HAP-1 (cell line): ENCODE measurements around the gene MTFR2.
"Not testable (repeated sequence)": the region's sequence is repeated elsewhere in the genome, so short reads cannot be mapped to it uniquely, and the experiment has no call there.

Experiments used
- DNase-seq, 2 experiments: peaks; one replicate each; pipeline ENCODE4 v3.0.0-alpha.2; 2016 to 2020; ENCODE audit warnings: low spot score in 2 of 2
- H3K27me3 ChIP-seq: fragments of 250-450 bp; sonication (Bioruptor Pico); 2 replicates; pipeline ENCODE4 v1.5.1; 2020; ENCODE audit warnings: low read depth, mild to moderate bottlenecking, moderate library complexity
- H3K36me3 ChIP-seq: fragments of 250-450 bp; sonication (Bioruptor Pico); replicated peaks from 2 replicates; pipeline ENCODE4 v1.5.1; 2020; ENCODE audit warnings: mild to moderate bottlenecking
- H3K4me1 ChIP-seq: fragments of 250-450 bp; sonication (Bioruptor Pico); 2 replicates; pipeline ENCODE4 v1.5.1; 2020; ENCODE audit warnings: mild to moderate bottlenecking
- H3K4me3 ChIP-seq: fragments of 250-450 bp; sonication (Bioruptor Pico); 2 replicates; pipeline ENCODE4 v1.5.1; 2020; ENCODE audit warnings: mild to moderate bottlenecking, moderate library complexity
- H3K9me3 ChIP-seq: fragments of 250-450 bp; sonication (Bioruptor Pico); 2 replicates; pipeline ENCODE4 v1.5.1; 2020; ENCODE audit warnings: mild to moderate bottlenecking, moderate library complexity
- in situ Hi-C: fragments of 300-500 bp; cut with MboI; formaldehyde crosslinking; loops from 3 replicates; pipeline ENCODE4 v1.14.3; 2020; ENCODE audit warnings: low sequenced_read_pairs, inconsistent platforms, mixed read lengths

MTFR2 gene

DNA sequence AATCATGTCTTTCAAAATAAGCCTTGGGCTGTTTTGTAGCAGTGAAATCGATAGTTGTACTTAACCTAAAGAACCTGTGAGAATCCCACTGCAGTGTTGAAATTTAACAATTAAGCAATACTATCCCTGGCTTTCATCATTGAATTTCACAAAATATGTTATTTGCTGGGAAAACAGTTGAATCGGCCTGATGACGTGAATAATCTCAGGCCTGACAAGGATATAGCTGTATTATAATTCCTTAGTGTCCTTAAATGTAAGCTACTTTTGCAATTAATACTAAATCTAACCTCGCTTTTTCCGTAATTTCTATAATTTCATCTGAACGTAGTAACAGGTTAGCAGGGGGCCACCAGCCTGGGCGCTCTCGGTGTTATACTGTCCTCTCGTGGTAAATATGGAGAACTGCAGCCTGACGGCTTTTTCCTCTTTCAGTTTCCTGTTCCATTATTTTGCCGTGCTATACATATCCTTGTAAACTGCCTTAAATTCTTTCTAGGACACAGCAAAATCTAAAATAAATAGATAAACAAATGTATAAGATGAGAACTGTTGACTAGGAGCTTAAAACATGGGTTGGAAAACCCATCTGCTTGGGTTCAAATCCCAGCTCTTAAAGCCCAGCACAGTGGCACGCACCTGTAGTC, 24.0 kb downstream of the MTFR2 start:
- peak; percentile 31 to 62 for DNase-seq
- Histone ChIP-seq H3K36me3 (no peaks in the 10 kb centered on the region), H3K9me3 (no peaks in the 10 kb centered on the region), H3K27me3 (no peaks in the 10 kb centered on the region), H3K4me3 (no peak overlapping the region), H3K4me1 (0 out of 2 replicates have a peak, but pooled peaks cover 2% of the 10 kb centered on the region)
- in situ Hi-C loops: loop anchor here (10.0 kb wide), 1 partner anchor 691 kb away; no protein-coding TSS in a partner anchor

DNA sequence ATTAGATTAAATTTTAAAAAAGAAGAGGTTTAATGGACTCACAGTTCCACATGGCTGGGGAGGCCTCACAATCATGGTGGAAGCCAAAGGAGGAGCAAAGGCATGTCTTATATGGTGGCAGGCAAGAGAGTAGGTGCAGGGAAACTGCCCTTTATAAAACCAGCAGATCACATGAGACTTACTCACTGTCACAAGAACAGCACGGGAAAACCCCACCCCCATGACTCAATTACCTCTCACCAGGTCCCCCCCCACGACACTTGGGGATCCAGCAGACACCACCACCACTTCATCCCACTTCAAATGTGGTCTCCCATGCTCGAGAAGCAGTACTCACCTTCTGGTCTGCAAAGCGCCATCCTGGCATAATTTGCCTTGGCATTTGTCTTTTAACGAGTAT, 24.6 kb downstream of the MTFR2 start:
- Histone ChIP-seq H3K4me3 (no peak overlapping the region), H3K36me3 (no peaks in the 10 kb centered on the region), H3K4me1 (0 out of 2 replicates have a peak, but pooled peaks cover 2% of the 10 kb centered on the region), H3K27me3 (no peaks in the 10 kb centered on the region), H3K9me3 (no peaks in the 10 kb centered on the region)
- in situ Hi-C loops: loop anchor here (10.0 kb wide), 1 partner anchor 691 kb away; no protein-coding TSS in a partner anchor
- DNase-seq: no peak

DNA sequence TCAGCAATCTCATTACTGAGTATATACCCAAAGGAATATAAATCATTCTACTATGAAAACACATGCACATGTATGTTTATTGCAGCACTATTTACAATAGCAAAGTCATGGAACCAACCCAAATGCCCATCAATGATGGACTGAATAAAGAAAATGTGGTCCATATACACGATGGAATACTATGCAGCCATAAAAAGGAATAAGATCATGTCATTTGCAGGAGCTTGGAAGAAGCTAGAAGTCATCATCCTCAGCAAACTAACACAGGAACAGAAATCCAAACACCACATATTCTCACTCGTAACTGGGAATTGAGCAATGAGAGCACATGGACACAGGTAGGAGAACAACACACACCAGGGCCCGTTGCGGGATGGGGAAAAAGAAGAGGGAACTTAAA, 25.1 kb downstream of the MTFR2 start:
- H3K4me3 ChIP-seq, H3K27me3 ChIP-seq, H3K36me3 ChIP-seq, DNase-seq, H3K9me3 ChIP-seq, H3K4me1 ChIP-seq: not testable (repeated sequence)
- in situ Hi-C loops: loop anchor here (10.0 kb wide), 1 partner anchor 690 kb away; no protein-coding TSS in a partner anchor

- H3K4me1 ChIP-seq: no peaks in the 10 kb centered on the region
- DNase-seq: no peak
- H3K4me3 ChIP-seq: no peak overlapping the region
- in situ Hi-C loops: no loop called here
- H3K27me3 ChIP-seq: no peaks in the 10 kb centered on the region
- H3K36me3 ChIP-seq: no peaks in the 10 kb centered on the region
- H3K9me3 ChIP-seq: no peaks in the 10 kb centered on the region
These were observed 33.4 kb downstream of the MTFR2 start for GRCh38 chr6:136216503-136217401.

DNA sequence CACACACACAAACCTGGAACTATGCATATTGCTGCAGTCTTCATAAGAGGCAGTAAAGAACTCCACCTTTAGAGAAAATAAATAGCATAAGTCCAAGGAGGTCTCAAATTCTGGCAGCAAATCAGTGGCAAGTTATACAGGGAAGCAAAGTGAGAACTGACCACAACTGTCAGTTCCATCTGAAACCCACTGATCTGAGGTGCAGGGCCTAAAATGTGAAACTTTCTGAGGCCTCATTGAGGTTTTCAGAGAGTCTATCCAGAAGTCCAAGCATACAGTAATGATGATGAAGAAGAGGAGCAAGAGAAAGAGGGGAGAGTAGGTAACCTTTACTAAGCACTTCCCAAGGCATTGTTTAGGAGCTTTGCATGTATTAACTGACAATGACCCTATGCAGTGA, 36.3 kb downstream of the MTFR2 start:
- Histone ChIP-seq H3K9me3 (no peaks in the 10 kb centered on the region), H3K27me3 (no peaks in the 10 kb centered on the region), H3K4me1 (no peaks in the 10 kb centered on the region), H3K36me3 (no peaks in the 10 kb centered on the region), H3K4me3 (no peak overlapping the region)
- DNase-seq: no peak
- in situ Hi-C loops: no loop called here

GRCh38 chr6:136213012-136213539, 37.0 kb downstream of the MTFR2 start:
- in situ Hi-C loops: no loop called here
- no peak for DNase-seq
- H3K27me3 ChIP-seq: no peaks in the 10 kb centered on the region
- H3K4me3 ChIP-seq: no peak overlapping the region
- no peaks in the 10 kb centered on the region for H3K36me3 ChIP-seq
- no peaks in the 10 kb centered on the region for H3K9me3 ChIP-seq
- H3K4me1 ChIP-seq: no peaks in the 10 kb centered on the region

DNA sequence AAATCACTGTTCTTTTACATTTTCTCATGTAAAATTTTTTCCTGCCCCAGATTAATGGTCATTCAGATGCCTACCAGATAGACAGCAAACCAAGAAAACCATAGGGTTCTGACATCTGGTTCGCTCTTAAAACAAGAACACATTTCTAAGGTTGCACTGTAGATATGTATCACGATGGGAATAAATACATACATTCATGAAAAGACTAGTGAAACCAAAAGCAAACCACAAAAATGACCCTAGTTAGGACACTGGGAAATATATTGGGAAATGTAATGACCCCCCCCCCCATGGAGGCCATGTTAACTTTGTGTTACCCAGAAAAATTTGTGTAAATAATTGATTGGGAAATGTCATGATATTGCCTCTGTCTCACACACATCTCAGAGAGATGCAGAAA, 37.5 kb downstream of the MTFR2 start:
- in situ Hi-C loops: no loop called here
- no peak overlapping the region for H3K4me3 ChIP-seq
- H3K36me3 ChIP-seq: no peaks in the 10 kb centered on the region
- no peak for DNase-seq
- no peaks in the 10 kb centered on the region for H3K4me1 ChIP-seq
- no peaks in the 10 kb centered on the region for H3K9me3 ChIP-seq
- H3K27me3 ChIP-seq: no peaks in the 10 kb centered on the region

DNA sequence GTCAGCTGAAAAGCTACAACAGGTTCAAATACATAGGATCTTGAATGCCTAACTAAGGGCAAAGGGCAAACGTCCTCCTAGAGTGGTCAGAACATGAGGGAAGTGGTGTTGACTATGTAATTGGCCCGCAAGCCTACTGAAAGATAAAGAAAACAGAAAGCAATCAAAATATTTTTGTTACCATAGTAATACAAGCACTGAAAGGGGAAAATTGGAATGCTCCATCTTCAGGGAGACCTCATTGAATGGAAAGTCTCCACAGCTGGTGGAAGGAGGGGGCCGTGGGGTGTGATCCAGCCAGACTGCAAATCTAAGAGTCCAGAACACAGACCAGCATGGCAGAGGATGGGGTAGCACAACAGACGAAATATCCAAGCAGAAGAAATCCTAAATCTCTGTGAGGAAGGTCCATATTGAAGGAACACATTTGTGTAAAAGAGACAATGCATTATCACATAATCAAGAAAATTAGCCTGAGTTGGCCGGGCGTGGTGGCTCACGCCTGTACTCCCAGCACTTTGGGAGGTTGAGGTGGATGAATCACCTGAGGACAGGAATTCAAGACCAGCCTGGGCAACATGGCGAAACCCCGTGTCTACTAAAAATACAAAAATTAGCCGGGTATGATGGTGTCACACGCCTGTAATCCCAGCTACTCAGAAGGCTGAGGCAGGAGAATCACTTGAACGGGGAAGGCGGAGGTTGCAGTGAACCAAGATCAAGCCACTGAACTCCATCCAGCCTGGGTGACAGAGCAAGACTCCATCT, 39.5 kb downstream of the MTFR2 start:
- H3K36me3 ChIP-seq: no peaks in the 10 kb centered on the region
- H3K9me3 ChIP-seq: no peaks in the 10 kb centered on the region
- no peak for DNase-seq
- H3K4me3 ChIP-seq: no peak overlapping the region
- in situ Hi-C loops: no loop called here
- no peaks in the 10 kb centered on the region for H3K4me1 ChIP-seq
- no peaks in the 10 kb centered on the region for H3K27me3 ChIP-seq

DNA sequence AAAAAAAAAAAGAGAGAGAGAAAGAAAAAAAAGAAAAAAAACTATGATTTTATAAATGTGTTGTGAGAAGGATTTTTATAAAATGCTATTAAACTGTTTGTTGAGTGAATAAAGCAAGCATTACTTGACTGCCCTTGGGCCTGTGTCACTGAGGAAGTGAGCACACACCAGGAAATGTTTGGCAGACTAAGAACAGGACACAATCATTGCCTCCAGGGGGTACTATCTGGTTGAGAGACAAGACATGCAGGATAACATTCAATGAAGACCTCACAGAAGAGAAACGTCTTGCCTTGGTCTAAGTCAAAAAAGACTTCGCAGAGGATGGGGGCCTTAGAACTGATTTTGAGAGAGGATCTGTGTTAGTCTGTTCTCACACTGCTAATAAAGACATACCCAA, 40.6 kb downstream of the MTFR2 start:
- in situ Hi-C loops: no loop called here
- no peaks in the 10 kb centered on the region for H3K4me1 ChIP-seq
- no peak for DNase-seq
- H3K9me3 ChIP-seq: no peaks in the 10 kb centered on the region
- peaks cover 4% of the 10 kb centered on the region; the same call in 1 of the 2 replicates for H3K27me3 ChIP-seq
- no peaks in the 10 kb centered on the region for H3K36me3 ChIP-seq
- H3K4me3 ChIP-seq: no peak overlapping the region

DNA sequence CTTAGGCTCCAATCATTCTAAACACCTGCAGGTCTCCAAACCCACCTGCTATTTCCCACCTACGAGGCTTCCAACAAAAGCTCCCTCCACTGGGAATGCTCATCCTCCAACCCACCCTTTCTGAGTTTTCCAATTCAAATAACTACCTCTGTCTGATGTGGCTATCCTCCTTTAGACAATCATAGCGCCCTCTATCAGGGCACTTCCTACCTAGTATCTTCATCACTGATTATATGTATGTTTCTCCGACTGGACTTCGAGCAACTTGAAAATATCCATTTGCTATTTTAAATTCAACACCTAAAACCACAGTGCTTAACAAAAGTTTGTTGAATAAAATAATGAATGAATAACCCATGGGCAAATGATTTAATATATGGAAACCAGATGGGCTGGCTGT, 41.3 kb downstream of the MTFR2 start:
- H3K4me1 ChIP-seq: no peaks in the 10 kb centered on the region
- no peaks in the 10 kb centered on the region for H3K9me3 ChIP-seq
- H3K36me3 ChIP-seq: no peaks in the 10 kb centered on the region
- peaks cover 6% of the 10 kb centered on the region; the same call in 1 of the 2 replicates for H3K27me3 ChIP-seq
- in situ Hi-C loops: no loop called here
- no peak for DNase-seq
- H3K4me3 ChIP-seq: no peak overlapping the region

DNA sequence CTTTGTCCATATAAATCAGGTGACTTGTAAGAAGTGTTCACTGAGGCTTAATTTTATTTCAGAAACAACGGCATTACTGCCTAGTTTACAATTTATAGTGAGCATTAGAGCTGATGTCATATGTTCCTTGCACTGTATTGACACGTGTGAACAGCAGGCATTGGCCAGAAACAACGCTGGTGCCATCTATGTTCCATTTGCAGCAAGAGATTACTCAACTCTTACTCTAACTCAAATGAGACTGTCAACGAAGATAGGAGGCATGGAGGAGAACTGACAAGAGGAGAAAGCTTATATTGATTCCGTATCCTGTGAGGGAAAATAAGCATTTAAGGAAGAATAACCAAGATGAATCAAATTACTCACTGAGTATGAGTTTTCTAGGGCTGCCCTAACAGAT, 48.4 kb downstream of the MTFR2 start:
- peaks cover 18% of the 10 kb centered on the region for H3K27me3 ChIP-seq
- in situ Hi-C loops: no loop called here
- H3K4me1 ChIP-seq: no peaks in the 10 kb centered on the region
- no peak overlapping the region for H3K4me3 ChIP-seq
- H3K36me3 ChIP-seq: no peaks in the 10 kb centered on the region
- DNase-seq: no peak
- no peaks in the 10 kb centered on the region for H3K9me3 ChIP-seq

DNA sequence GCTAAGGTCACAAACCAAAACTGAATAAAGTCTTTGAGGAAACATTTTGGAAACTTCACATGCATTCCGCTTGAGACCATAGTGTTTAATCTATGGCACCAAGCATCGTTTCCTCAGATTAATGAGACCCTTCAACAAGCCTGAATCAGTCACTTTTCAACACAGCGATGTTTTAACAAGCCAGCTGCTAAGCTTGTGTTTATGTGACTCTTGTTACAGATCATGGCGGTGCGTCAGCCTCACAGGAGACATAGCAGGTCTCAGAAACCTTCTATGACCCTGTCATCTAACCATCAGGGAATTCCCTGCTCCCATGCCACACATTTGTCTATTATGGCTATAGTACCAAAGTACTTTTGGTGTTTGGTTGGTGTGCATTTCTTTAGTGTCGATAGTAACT, 57.2 kb downstream of the MTFR2 start:
- in situ Hi-C loops: no loop called here
- no peak for DNase-seq
- H3K27me3 ChIP-seq: peaks cover 6% of the 10 kb centered on the region
- H3K9me3 ChIP-seq: no peaks in the 10 kb centered on the region
- H3K4me3 ChIP-seq: no peak overlapping the region
- H3K4me1 ChIP-seq: no peaks in the 10 kb centered on the region
- H3K36me3 ChIP-seq: no peaks in the 10 kb centered on the region

GRCh38 chr6:136191606-136192312, 58.4 kb downstream of the MTFR2 start:
- H3K4me1 ChIP-seq: no peaks in the 10 kb centered on the region
- H3K36me3 ChIP-seq: no peaks in the 10 kb centered on the region
- H3K4me3 ChIP-seq: no peak overlapping the region
- no peaks in the 10 kb centered on the region for H3K9me3 ChIP-seq
- H3K27me3 ChIP-seq: peaks cover 6% of the 10 kb centered on the region
- no peak for DNase-seq
- in situ Hi-C loops: no loop called here
